Endothelial cell of umbilical vein (primary cell): ENCODE data around the gene SEMA6A.

Experiments
- EZH2 ChIP-seq: IDR thresholded peaks from 2 replicates; pipeline ENCODE4 v1.6.1; 2012; ENCODE audit warnings: borderline replicate concordance, low read depth, mild to moderate bottlenecking, moderate library complexity, low read length, inconsistent platforms; ENCODE audit not compliant: severe bottlenecking
- GATA2 ChIP-seq: IDR thresholded peaks from 2 replicates; pipeline ENCODE4 v1.7.0; 2011; ENCODE audit warnings: low read depth, mild to moderate bottlenecking, moderate library complexity, mixed read lengths, low read length; ENCODE audit not compliant: insufficient read length, insufficient read depth
- JUN ChIP-seq: IDR thresholded peaks from 2 replicates; pipeline ENCODE4 v1.6.1; 2011; ENCODE audit warnings: borderline replicate concordance, low read depth; ENCODE audit not compliant: insufficient read length, insufficient read depth
- POLR2A ChIP-seq: IDR thresholded peaks from 2 replicates; pipeline ENCODE4 v1.6.1; 2012; ENCODE audit warnings: low read depth, mild to moderate bottlenecking, control low read depth, low read length
- POLR2AphosphoS5 ChIP-seq: IDR thresholded peaks from 2 replicates; pipeline ENCODE4 v1.6.1; 2012; ENCODE audit warnings: low read depth, mild to moderate bottlenecking, control low read depth, low read length, moderate library complexity; ENCODE audit not compliant: insufficient read depth
- TF ChIP-seq, protein P1 (sequence below), 2 donors: IDR thresholded peaks; 1 replicate in 1 of 2; 2 replicates in 1 of 2; pipeline ENCODE4 v1.5.1; 2011; ENCODE audit warnings: low read length in 2 of 2, mild to moderate bottlenecking in 2 of 2, moderate library complexity in 2 of 2, control low read depth in 1 of 2, inconsistent platforms in 1 of 2, low read depth in 1 of 2; ENCODE audit not compliant: insufficient read depth in 1 of 2; ENCODE audit errors: extremely low read depth in 1 of 2
- TF ChIP-seq, protein P2 (sequence below): IDR thresholded peaks from 2 replicates; pipeline ENCODE4 v1.6.1; 2011; ENCODE audit not compliant: insufficient read depth, insufficient read length

DNA sequence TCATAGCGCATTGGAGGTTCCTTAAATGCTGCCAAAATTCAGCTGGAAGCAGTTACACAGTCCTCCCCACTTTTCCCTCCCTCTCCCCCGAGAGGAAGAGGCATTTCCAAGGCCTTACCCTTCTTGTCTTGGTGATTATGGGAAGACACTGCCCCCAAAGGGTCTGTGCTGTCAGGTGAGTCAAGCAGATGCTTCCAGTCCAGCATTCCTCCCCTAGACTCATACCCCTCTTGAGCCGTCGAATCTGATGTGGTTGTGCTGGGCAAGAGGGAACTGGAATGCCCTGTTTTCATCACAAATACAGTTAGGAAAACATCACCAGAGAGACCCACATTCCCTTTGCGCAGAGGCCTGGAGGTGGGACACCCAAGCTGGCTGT, 107.2 kb downstream of the SEMA6A start:
- TF ChIP-seq, protein P1, sequence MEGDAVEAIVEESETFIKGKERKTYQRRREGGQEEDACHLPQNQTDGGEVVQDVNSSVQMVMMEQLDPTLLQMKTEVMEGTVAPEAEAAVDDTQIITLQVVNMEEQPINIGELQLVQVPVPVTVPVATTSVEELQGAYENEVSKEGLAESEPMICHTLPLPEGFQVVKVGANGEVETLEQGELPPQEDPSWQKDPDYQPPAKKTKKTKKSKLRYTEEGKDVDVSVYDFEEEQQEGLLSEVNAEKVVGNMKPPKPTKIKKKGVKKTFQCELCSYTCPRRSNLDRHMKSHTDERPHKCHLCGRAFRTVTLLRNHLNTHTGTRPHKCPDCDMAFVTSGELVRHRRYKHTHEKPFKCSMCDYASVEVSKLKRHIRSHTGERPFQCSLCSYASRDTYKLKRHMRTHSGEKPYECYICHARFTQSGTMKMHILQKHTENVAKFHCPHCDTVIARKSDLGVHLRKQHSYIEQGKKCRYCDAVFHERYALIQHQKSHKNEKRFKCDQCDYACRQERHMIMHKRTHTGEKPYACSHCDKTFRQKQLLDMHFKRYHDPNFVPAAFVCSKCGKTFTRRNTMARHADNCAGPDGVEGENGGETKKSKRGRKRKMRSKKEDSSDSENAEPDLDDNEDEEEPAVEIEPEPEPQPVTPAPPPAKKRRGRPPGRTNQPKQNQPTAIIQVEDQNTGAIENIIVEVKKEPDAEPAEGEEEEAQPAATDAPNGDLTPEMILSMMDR (IDR thresholded peaks at IDR 0.05; ENCODE audit: extremely low read depth in 1 of 2, insufficient read depth in 1 of 2, low read depth in 1 of 2, low read length in 2 of 2): no peak
- TF ChIP-seq POLR2A (no peak), JUN (no peak), POLR2AphosphoS5 (no peak), EZH2 (no peak), GATA2 (no peak)
- TF ChIP-seq, protein P2, sequence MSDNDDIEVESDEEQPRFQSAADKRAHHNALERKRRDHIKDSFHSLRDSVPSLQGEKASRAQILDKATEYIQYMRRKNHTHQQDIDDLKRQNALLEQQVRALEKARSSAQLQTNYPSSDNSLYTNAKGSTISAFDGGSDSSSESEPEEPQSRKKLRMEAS: no peak
